Measurements from ENCODE around the gene CACNA1D.

- TF ChIP-seq, protein P1, sequence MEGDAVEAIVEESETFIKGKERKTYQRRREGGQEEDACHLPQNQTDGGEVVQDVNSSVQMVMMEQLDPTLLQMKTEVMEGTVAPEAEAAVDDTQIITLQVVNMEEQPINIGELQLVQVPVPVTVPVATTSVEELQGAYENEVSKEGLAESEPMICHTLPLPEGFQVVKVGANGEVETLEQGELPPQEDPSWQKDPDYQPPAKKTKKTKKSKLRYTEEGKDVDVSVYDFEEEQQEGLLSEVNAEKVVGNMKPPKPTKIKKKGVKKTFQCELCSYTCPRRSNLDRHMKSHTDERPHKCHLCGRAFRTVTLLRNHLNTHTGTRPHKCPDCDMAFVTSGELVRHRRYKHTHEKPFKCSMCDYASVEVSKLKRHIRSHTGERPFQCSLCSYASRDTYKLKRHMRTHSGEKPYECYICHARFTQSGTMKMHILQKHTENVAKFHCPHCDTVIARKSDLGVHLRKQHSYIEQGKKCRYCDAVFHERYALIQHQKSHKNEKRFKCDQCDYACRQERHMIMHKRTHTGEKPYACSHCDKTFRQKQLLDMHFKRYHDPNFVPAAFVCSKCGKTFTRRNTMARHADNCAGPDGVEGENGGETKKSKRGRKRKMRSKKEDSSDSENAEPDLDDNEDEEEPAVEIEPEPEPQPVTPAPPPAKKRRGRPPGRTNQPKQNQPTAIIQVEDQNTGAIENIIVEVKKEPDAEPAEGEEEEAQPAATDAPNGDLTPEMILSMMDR (optimal IDR thresholded peaks at IDR 0.05 in 1 of 3, IDR thresholded peaks at IDR 0.05 in 1 of 3, conservative IDR thresholded peaks at IDR 0.05 in 1 of 3; ENCODE audit: extremely low read depth in 1 of 3, insufficient read depth in 2 of 3, low read length in 3 of 3), result no peak
- no peak for TF ChIP-seq EZH2 (IDR thresholded peaks at IDR 0.05; ENCODE audit: low read length)
Measured at GRCh38 chr3:53554559-53555067, 60.2 kb downstream of the CACNA1D start.
